GM19452 (cell line): ENCODE measurements around the gene NIPBL.
A peak's percentile ranks its signal among the peaks of the same experiment; 100 is the strongest.
"Not testable (repeated sequence)": the region's sequence is repeated elsewhere in the genome, so short reads cannot be mapped to it uniquely, and the experiment has no call there.

Experiments used
- ATAC-seq: cut with Tn5 transposase; IDR thresholded peaks from one replicate; pipeline ENCODE4 v1.9.1; 2021; ENCODE audit not compliant: unreplicated experiment

Gene NIPBL

GRCh38 chr5:36877667-36878391 lies 1.3 kb downstream of the NIPBL start:
- no peak for ATAC-seq

GRCh38 chr5:36878392-36879082 lies 2.0 kb downstream of the NIPBL start:
- no peak for ATAC-seq

- ATAC-seq, result no peak
Observed at GRCh38 chr5:36879274-36880033, 2.9 kb downstream of the NIPBL start.

GRCh38 chr5:36880761-36881160 lies 4.2 kb downstream of the NIPBL start:
- ATAC-seq, result no peak

- ATAC-seq, result no peak
Observed at GRCh38 chr5:36881304-36881703, 4.7 kb downstream of the NIPBL start.

GRCh38 chr5:36881807-36882206 lies 5.2 kb downstream of the NIPBL start:
- ATAC-seq, result no peak

GRCh38 chr5:36882250-36882649 lies 5.7 kb downstream of the NIPBL start:
- peak; percentile 42 for ATAC-seq

GRCh38 chr5:36883894-36884462 lies 7.4 kb downstream of the NIPBL start:
- no peak for ATAC-seq

- no peak for ATAC-seq
Observed at GRCh38 chr5:36885149-36885548, 8.6 kb downstream of the NIPBL start.

GRCh38 chr5:36885566-36886485 lies 9.3 kb downstream of the NIPBL start:
- ATAC-seq, result no peak

- ATAC-seq, result no peak
Observed at GRCh38 chr5:36886791-36887190, 10.2 kb downstream of the NIPBL start.

- no peak for ATAC-seq
Observed at GRCh38 chr5:36887532-36887931, 11.0 kb downstream of the NIPBL start.

- ATAC-seq, result no peak
Observed at GRCh38 chr5:36888303-36888702, 11.7 kb downstream of the NIPBL start.

GRCh38 chr5:36889264-36889663 lies 12.7 kb downstream of the NIPBL start:
- no peak for ATAC-seq

- no peak for ATAC-seq
Observed at GRCh38 chr5:36891266-36891665, 14.7 kb downstream of the NIPBL start.

GRCh38 chr5:36892085-36892830 lies 15.7 kb downstream of the NIPBL start:
- ATAC-seq, result not testable (repeated sequence)

- ATAC-seq, result no peak
Observed at GRCh38 chr5:36894954-36895353, 18.4 kb downstream of the NIPBL start.

GRCh38 chr5:36896476-36896875 lies 19.9 kb downstream of the NIPBL start:
- no peak for ATAC-seq

GRCh38 chr5:36897616-36898015 lies 21.0 kb downstream of the NIPBL start:
- no peak for ATAC-seq

GRCh38 chr5:36899860-36900259 lies 23.3 kb downstream of the NIPBL start:
- ATAC-seq, result no peak
